ENCODE data around the gene KANSL1. TPM values are rescaled to one million over a fixed set of nuclear protein-coding genes. Genes with fewer than 3 reads are reported as not detected.

KANSL1 gene
- total RNA-seq, 1 experiment from 2014 or later: 47.6 TPM

GRCh38 chr17:46074540-46074939, 118.7 kb downstream of the KANSL1 start:
- no TSS peak for BruUV-seq (replicated peaks)
- no peak for TF ChIP-seq CTCF (conservative IDR thresholded peaks at IDR 0.05; ENCODE audit: low read depth, low read length)
- TF ChIP-seq EZH2 (IDR thresholded peaks at IDR 0.05; ENCODE audit: low read length, unreplicated experiment): no peak
- TF ChIP-seq EZH2phosphoT487 (IDR thresholded peaks at IDR 0.05; ENCODE audit: borderline replicate concordance, low read length): no peak
- H4K20me1 ChIP-seq (ENCODE audit: low read length): peaks cover 5% of the 10 kb centered on the region; the same call in 1 of the 2 replicates
- no peaks in the 10 kb centered on the region for H3F3A ChIP-seq (ENCODE audit: low read length, unreplicated experiment)
- no peak overlapping the region for H3K9ac ChIP-seq (ENCODE audit: low read length)
- peaks cover 50% of the 10 kb centered on the region for H3K79me2 ChIP-seq (ENCODE audit: low read length)
- H3K27me3 ChIP-seq (ENCODE audit: low read length): no peaks in the 10 kb centered on the region
- H3K36me3 ChIP-seq (ENCODE audit: low read depth, low read length): peaks cover 5% of the 10 kb centered on the region; the same call in 1 of the 2 replicates
- H3K27ac ChIP-seq (ENCODE audit: low read length): no peak overlapping the region
- H3K9me2 ChIP-seq (replicated peaks; ENCODE audit: low read length): no peaks in the 10 kb centered on the region
- CTCF ChIA-PET: interaction anchor here (0.6 kb wide), 1 partner anchor 112 kb away, joined by 3 read pairs; no protein-coding TSS in a partner anchor
- H3K9me3 ChIP-seq (ENCODE audit: low read length): no peaks in the 10 kb centered on the region
- H2AFZ ChIP-seq (ENCODE audit: low read length): no peak overlapping the region
- POLR2A ChIA-PET (ENCODE audit: unreplicated experiment): no interaction called here
- no peak overlapping the region for H3K4me2 ChIP-seq (ENCODE audit: low read length)
- 0 out of 2 replicates have a peak, but pooled peaks cover 14% of the 10 kb centered on the region for H3K4me1 ChIP-seq (ENCODE audit: insufficient read depth, low read length)
- H3K4me3 ChIP-seq (ENCODE audit: low read length): no peak overlapping the region
- DNase-seq: no peak
- intact Hi-C loops (cut with micrococcal nuclease): loop anchor here (5.0 kb wide), 1 partner anchor 78 kb away; no protein-coding TSS in a partner anchor
- peak; percentile 18; the same call in 1 of the 2 replicates for ATAC-seq

GRCh38 chr17:46072998-46073397, 120.2 kb downstream of the KANSL1 start:
- peaks cover 59% of the 10 kb centered on the region for H3K79me2 ChIP-seq (ENCODE audit: low read length)
- peak; percentile 70 for ATAC-seq

More at GRCh38 chr17:46072998-46073397, 120.2 kb downstream of the KANSL1 start:
- H2AFZ ChIP-seq (ENCODE audit: low read length): no peak overlapping the region
- H3K9ac ChIP-seq (ENCODE audit: low read length): no peak overlapping the region
- TF ChIP-seq CTCF (conservative IDR thresholded peaks at IDR 0.05; ENCODE audit: low read depth, low read length) (no peak), EZH2phosphoT487 (IDR thresholded peaks at IDR 0.05; ENCODE audit: borderline replicate concordance, low read length) (no peak), EZH2 (IDR thresholded peaks at IDR 0.05; ENCODE audit: low read length, unreplicated experiment) (no peak)
- H3K4me2 ChIP-seq (ENCODE audit: low read length): no peak overlapping the region
- POLR2A ChIA-PET (ENCODE audit: unreplicated experiment): interaction anchor here (0.6 kb wide), 1 partner anchor 14 kb away, joined by 3 read pairs; no protein-coding TSS in a partner anchor
- BruUV-seq (replicated peaks): no TSS peak
- H3K4me3 ChIP-seq (ENCODE audit: low read length): no peak overlapping the region
- CTCF ChIA-PET: interaction anchor here (0.6 to 1.0 kb wide), 2 partner anchors 120 to 853 kb away, joined by 3 read pairs; partner anchors contain the start of gene KANSL1
- H3K36me3 ChIP-seq (ENCODE audit: low read depth, low read length): peaks cover 5% of the 10 kb centered on the region; the same call in 1 of the 2 replicates
- H4K20me1 ChIP-seq (ENCODE audit: low read length): peaks cover 5% of the 10 kb centered on the region; the same call in 1 of the 2 replicates
- H3K27me3 ChIP-seq (ENCODE audit: low read length): no peaks in the 10 kb centered on the region
- peak; percentile 60 for DNase-seq
- H3K9me3 ChIP-seq (ENCODE audit: low read length): no peaks in the 10 kb centered on the region
- no peaks in the 10 kb centered on the region for H3K9me2 ChIP-seq (replicated peaks; ENCODE audit: low read length)
- no peaks in the 10 kb centered on the region for H3F3A ChIP-seq (ENCODE audit: low read length, unreplicated experiment)
- H3K4me1 ChIP-seq (ENCODE audit: insufficient read depth, low read length): 0 out of 2 replicates have a peak, but pooled peaks cover 14% of the 10 kb centered on the region
- no peak overlapping the region for H3K27ac ChIP-seq (ENCODE audit: low read length)
- intact Hi-C loops (cut with micrococcal nuclease): loop anchor here (5.0 kb wide), 1 partner anchor 79 kb away; no protein-coding TSS in a partner anchor

Data from PC-3 (cell line).